Measurements from ENCODE around the gene FBN3.

Gene FBN3

GRCh38 chr19:8075158-8076074 is 74.0 kb downstream of the FBN3 start:
- H3K27me3 ChIP-seq (ENCODE audit: control insufficient read depth, insufficient read depth, low read length), result no peaks in the 10 kb centered on the region
- no peak overlapping the region for H3K9ac ChIP-seq (ENCODE audit: low read length)
- H3K4me3 ChIP-seq (ENCODE audit: low read length), result no peak overlapping the region
- H3K27ac ChIP-seq (ENCODE audit: low read depth, low read length), result no peak overlapping the region
- no peaks in the 10 kb centered on the region for H3K36me3 ChIP-seq (ENCODE audit: control insufficient read depth, insufficient read depth, low read length)
- no peaks in the 10 kb centered on the region for H3K4me1 ChIP-seq (ENCODE audit: control insufficient read depth, insufficient read depth, low read length)

GRCh38 chr19:8074501-8074900 is 74.9 kb downstream of the FBN3 start:
- Histone ChIP-seq H3K36me3 (ENCODE audit: control insufficient read depth, insufficient read depth, low read length) (no peaks in the 10 kb centered on the region), H3K27me3 (ENCODE audit: control insufficient read depth, insufficient read depth, low read length) (no peaks in the 10 kb centered on the region), H3K4me1 (ENCODE audit: control insufficient read depth, insufficient read depth, low read length) (no peaks in the 10 kb centered on the region), H3K4me3 (ENCODE audit: low read length) (no peak overlapping the region), H3K27ac (ENCODE audit: low read depth, low read length) (no peak overlapping the region), H3K9ac (ENCODE audit: low read length) (no peak overlapping the region)

DNA sequence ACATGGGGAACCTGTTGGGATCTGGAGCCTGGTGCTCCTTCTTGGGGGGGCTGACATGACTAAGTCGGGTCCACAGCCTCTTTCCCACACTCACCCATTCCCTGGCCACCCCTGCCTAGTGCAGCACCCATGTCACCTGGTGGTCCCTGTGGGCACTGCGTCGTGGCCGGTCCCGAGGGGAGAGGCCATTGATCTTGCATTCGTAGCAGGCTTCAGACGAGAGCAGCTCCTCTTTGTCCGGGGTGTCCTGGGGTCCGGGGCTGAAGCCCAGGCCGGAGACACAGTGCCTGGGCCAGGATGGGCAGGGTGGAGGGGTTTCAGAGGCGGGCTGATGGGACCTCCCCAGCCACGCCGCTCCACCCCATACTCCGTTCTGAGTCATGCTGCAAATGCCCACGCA is 77.5 kb downstream of the FBN3 start:
- Histone ChIP-seq H3K27ac (ENCODE audit: low read depth, low read length) (no peak overlapping the region), H3K4me1 (ENCODE audit: control insufficient read depth, insufficient read depth, low read length) (no peaks in the 10 kb centered on the region), H3K36me3 (ENCODE audit: control insufficient read depth, insufficient read depth, low read length) (no peaks in the 10 kb centered on the region), H3K27me3 (ENCODE audit: control insufficient read depth, insufficient read depth, low read length) (no peaks in the 10 kb centered on the region), H3K4me3 (ENCODE audit: low read length) (no peak overlapping the region), H3K9ac (ENCODE audit: low read length) (no peak overlapping the region)

- Histone ChIP-seq H3K27me3 (ENCODE audit: control insufficient read depth, insufficient read depth, low read length) (no peaks in the 10 kb centered on the region), H3K27ac (ENCODE audit: low read depth, low read length) (no peak overlapping the region), H3K4me1 (ENCODE audit: control insufficient read depth, insufficient read depth, low read length) (no peaks in the 10 kb centered on the region), H3K9ac (ENCODE audit: low read length) (no peak overlapping the region), H3K36me3 (ENCODE audit: control insufficient read depth, insufficient read depth, low read length) (no peaks in the 10 kb centered on the region), H3K4me3 (ENCODE audit: low read length) (no peak overlapping the region)
Observed at GRCh38 chr19:8069096-8069973, 80.1 kb downstream of the FBN3 start.

DNA sequence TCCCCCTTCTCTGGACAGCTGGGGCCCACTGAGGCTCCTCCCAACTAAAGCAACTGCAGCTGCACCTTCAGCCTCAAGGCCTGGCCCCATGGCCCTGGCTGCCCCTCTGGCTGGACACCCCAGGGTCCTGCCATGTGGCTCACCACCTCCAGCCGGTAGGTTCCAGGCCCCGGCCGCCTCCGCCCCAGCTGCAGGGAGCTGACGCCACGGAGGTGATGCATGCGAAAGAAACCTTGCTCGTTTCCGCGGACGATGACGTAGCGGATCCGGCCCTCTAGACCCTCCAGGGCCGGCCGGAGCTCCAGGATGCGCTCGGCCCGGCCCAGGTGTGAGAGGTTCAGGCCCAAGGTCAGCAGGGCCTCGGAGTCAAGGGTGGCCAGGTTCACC is 83.5 kb downstream of the FBN3 start:
- H3K4me1 ChIP-seq (ENCODE audit: control insufficient read depth, insufficient read depth, low read length), result no peaks in the 10 kb centered on the region
- no peak overlapping the region for H3K27ac ChIP-seq (ENCODE audit: low read depth, low read length)
- H3K27me3 ChIP-seq (ENCODE audit: control insufficient read depth, insufficient read depth, low read length), result no peaks in the 10 kb centered on the region
- no peak overlapping the region for H3K4me3 ChIP-seq (ENCODE audit: low read length)
- H3K36me3 ChIP-seq (ENCODE audit: control insufficient read depth, insufficient read depth, low read length), result no peaks in the 10 kb centered on the region
- H3K9ac ChIP-seq (ENCODE audit: low read length), result no peak overlapping the region

- H3K4me1 ChIP-seq (ENCODE audit: control insufficient read depth, insufficient read depth, low read length), result no peaks in the 10 kb centered on the region
- no peak overlapping the region for H3K9ac ChIP-seq (ENCODE audit: low read length)
- no peak overlapping the region for H3K4me3 ChIP-seq (ENCODE audit: low read length)
- no peaks in the 10 kb centered on the region for H3K27me3 ChIP-seq (ENCODE audit: control insufficient read depth, insufficient read depth, low read length)
- H3K27ac ChIP-seq (ENCODE audit: low read depth, low read length), result no peak overlapping the region
- no peaks in the 10 kb centered on the region for H3K36me3 ChIP-seq (ENCODE audit: control insufficient read depth, insufficient read depth, low read length)
Observed at GRCh38 chr19:8064911-8065874, 84.2 kb downstream of the FBN3 start.

GRCh38 chr19:8057545-8058270 is 91.7 kb downstream of the FBN3 start:
- Histone ChIP-seq H3K4me3 (ENCODE audit: low read length) (no peak overlapping the region), H3K27me3 (ENCODE audit: control insufficient read depth, insufficient read depth, low read length) (no peaks in the 10 kb centered on the region), H3K4me1 (ENCODE audit: control insufficient read depth, insufficient read depth, low read length) (no peaks in the 10 kb centered on the region), H3K27ac (ENCODE audit: low read depth, low read length) (no peak overlapping the region), H3K9ac (ENCODE audit: low read length) (no peak overlapping the region), H3K36me3 (ENCODE audit: control insufficient read depth, insufficient read depth, low read length) (no peaks in the 10 kb centered on the region)

DNA sequence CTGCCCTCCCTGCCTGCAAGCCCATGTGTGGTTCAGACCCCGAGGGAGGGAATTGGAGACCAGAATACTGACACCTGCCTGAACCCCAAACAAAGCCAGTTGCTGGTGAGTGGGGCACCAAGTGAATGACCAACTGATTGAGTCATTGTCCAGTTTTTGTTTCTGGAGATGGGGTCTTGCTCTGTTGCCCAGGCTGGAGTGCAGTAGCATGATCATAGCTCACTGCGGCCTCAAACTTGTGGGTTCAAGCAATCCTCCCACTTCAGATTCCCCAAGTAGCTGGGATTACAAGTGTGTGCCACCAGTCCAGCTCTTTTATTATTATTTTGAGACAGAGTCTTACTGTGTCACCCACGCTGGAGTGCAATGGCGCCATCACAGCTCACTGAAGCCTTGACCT is 92.9 kb downstream of the FBN3 start:
- Histone ChIP-seq H3K36me3 (ENCODE audit: control insufficient read depth, insufficient read depth, low read length) (no peaks in the 10 kb centered on the region), H3K4me3 (ENCODE audit: low read length) (no peak overlapping the region)

DNA sequence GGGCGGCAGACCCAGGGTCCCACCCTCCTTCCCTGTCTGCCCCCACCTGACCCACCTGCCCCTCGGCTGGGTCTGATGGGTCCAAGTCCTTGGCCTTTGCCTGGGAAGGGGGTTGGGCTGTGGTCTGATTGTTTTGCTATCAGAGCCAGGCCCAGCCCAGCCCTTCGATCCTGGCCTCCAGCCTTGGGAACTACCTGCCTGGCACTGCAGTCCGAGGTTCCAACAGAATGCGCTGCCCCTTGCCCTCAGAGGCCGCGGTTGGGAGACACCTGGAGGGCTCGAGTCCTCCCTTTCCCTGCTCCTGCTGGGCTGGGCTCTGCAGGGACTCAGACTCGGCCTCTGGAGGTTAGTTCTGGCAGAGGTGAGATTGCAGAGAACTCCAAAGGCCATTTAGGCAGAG is 95.2 kb downstream of the FBN3 start:
- Histone ChIP-seq H3K27ac (ENCODE audit: low read depth, low read length) (no peak overlapping the region), H3K4me3 (ENCODE audit: low read length) (no peak overlapping the region), H3K9ac (ENCODE audit: low read length) (no peak overlapping the region), H3K36me3 (ENCODE audit: control insufficient read depth, insufficient read depth, low read length) (no peaks in the 10 kb centered on the region), H3K27me3 (ENCODE audit: control insufficient read depth, insufficient read depth, low read length) (no peaks in the 10 kb centered on the region), H3K4me1 (ENCODE audit: control insufficient read depth, insufficient read depth, low read length) (no peaks in the 10 kb centered on the region)

More for the DNA sequence above, 92.9 kb downstream of the FBN3 start:
- H3K27ac ChIP-seq (ENCODE audit: low read depth, low read length), result no peak overlapping the region
- no peak overlapping the region for H3K9ac ChIP-seq (ENCODE audit: low read length)
- H3K27me3 ChIP-seq (ENCODE audit: control insufficient read depth, insufficient read depth, low read length), result no peaks in the 10 kb centered on the region
- H3K4me1 ChIP-seq (ENCODE audit: control insufficient read depth, insufficient read depth, low read length), result no peaks in the 10 kb centered on the region

GRCh38 chr19:8052464-8052859 is 96.9 kb downstream of the FBN3 start, which contains the start of gene CCL25:
TSS of gene CCL25 (plus strand) at chr19:8052760. CDS start at chr19:8053050, 290 bp downstream.
- H3K27ac ChIP-seq (ENCODE audit: low read depth, low read length), result no peak within 1 kb of the TSS
- no peak within 1 kb of the TSS for H3K9ac ChIP-seq (ENCODE audit: low read length)
- no peaks in the 10 kb centered on the region for H3K27me3 ChIP-seq (ENCODE audit: control insufficient read depth, insufficient read depth, low read length)
- H3K4me3 ChIP-seq (ENCODE audit: low read length), result no peak within 1 kb of the TSS
- H3K36me3 ChIP-seq (ENCODE audit: control insufficient read depth, insufficient read depth, low read length), result no peaks in the 10 kb centered on the region
- H3K4me1 ChIP-seq (ENCODE audit: control insufficient read depth, insufficient read depth, low read length), result no peaks in the 10 kb centered on the region

DNA sequence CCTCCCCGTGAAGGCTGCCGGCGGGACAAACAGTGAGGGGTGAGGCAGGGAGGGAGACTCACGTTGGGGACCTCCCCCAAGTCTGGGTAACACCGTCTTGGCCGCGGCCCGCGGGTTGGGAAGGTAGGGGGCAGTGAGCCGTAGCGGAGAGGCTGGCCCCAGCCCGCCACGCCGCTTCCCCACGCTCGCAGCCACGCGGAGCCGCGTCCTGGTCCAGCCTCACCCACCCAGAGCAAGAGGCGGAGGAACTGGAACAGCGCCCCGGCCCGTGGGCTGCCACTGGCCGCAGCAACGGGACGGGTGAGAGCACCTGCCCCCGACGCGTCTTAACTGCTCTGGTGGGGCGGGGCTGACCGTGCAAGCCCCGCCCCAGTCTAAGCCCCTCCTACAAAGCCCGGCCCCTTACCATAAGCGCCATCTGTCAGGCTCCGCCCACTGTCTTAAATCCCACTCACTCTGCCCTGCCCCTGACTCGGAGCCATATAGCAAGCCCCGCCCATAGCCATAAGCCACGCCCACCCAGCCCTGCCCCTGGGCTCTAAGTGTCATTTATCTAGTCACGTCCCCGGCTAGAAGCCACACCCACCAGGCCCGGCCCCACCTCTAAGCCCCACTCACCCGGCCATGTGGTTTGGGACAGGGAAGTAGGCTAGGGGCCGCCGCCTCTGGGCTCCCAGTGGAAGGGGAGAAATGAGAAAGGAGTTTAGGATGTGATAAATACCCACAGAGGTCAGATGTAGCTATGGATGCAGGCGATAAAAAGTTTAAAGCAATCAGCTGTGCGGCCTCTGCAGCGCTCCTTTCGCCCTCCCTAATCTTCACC is 98.9 kb downstream of the FBN3 start:
- peak overlapping the region; percentile 44 for H3K4me3 ChIP-seq (ENCODE audit: low read length)
- no peak overlapping the region for H3K9ac ChIP-seq (ENCODE audit: low read length)
- H3K27me3 ChIP-seq (ENCODE audit: control insufficient read depth, insufficient read depth, low read length), result no peaks in the 10 kb centered on the region
- no peaks in the 10 kb centered on the region for H3K36me3 ChIP-seq (ENCODE audit: control insufficient read depth, insufficient read depth, low read length)
- H3K4me1 ChIP-seq (ENCODE audit: control insufficient read depth, insufficient read depth, low read length), result no peaks in the 10 kb centered on the region
- H3K27ac ChIP-seq (ENCODE audit: low read depth, low read length), result no peak overlapping the region

All from rectal smooth muscle tissue (tissue), 1 donor.